WTC11 (cell line): Measurements from ENCODE around the gene NT5C. TPM values are rescaled to one million over a fixed set of nuclear protein-coding genes. Genes with fewer than 3 reads are reported as not detected.

Source experiments
- ATAC-seq: fragments of 200-7000 bp; cut with Tn5 transposase; 2 replicates; pipeline ENCODE4 v1.10.0; 2021; ENCODE audit warnings: mild to moderate bottlenecking, moderate library complexity
- CTCF ChIA-PET: fragments of 300-600 bp; sonication (Branson Sonifier 250); formaldehyde crosslinking; loops from one replicate; lab custom pipeline; 2021; ENCODE audit warnings: antibody characterized with exemption; lab: Charles Lee
- POLR2A ChIA-PET: fragments of 350-600 bp; sonication (Branson Sonifier 250); formaldehyde crosslinking; loops from one replicate; lab custom pipeline; 2021; ENCODE audit warnings: antibody characterized with exemption; lab: Charles Lee
- DNase-seq: peaks from one replicate; pipeline ENCODE4 v3.0.0; 2021; ENCODE audit warnings: low spot score
- H3K27ac Mint-ChIP-seq: 2 replicates; pipeline ENCODE4 v1.8.0; 2021; ENCODE audit warnings: mixed read lengths
- H3K27me3 Mint-ChIP-seq: 2 replicates; pipeline ENCODE4 v1.8.0; 2021; ENCODE audit warnings: low read depth, mild to moderate bottlenecking, moderate library complexity, mixed read lengths
- H3K36me3 Mint-ChIP-seq: 2 replicates; pipeline ENCODE4 v1.8.0; 2021; ENCODE audit warnings: mixed read lengths
- H3K4me1 Mint-ChIP-seq: 2 replicates; pipeline ENCODE4 v1.8.0; 2022; ENCODE audit warnings: mixed read lengths
- H3K4me3 Mint-ChIP-seq: 2 replicates; pipeline ENCODE4 v1.8.0; 2021; ENCODE audit warnings: mild to moderate bottlenecking, moderate library complexity, mixed read lengths
- H3K9me3 Mint-ChIP-seq: 2 replicates; pipeline ENCODE4 v1.8.0; 2021; ENCODE audit warnings: mixed read lengths
- CBFB ChIP-seq: sonication (generic); formaldehyde crosslinking; IDR thresholded peaks from 2 replicates; pipeline ENCODE4 v1.8.1; 2022; ENCODE audit warnings: mild to moderate bottlenecking, low read depth, missing genetic modification reagents
- ESRRA ChIP-seq: sonication (generic); formaldehyde crosslinking; IDR thresholded peaks from 2 replicates; pipeline ENCODE4 v1.8.1; 2022; ENCODE audit warnings: mild to moderate bottlenecking, missing genetic modification reagents, borderline replicate concordance
- FOXK1 ChIP-seq: sonication (generic); formaldehyde crosslinking; IDR thresholded peaks from 2 replicates; pipeline ENCODE4 v1.8.0; 2022; ENCODE audit warnings: mild to moderate bottlenecking, moderate library complexity, missing genetic modification reagents
- JAZF1 ChIP-seq: fragments of 250-450 bp; sonication (Bioruptor Pico); IDR thresholded peaks from 2 replicates; pipeline ENCODE4 v1.9.0; 2021; ENCODE audit warnings: moderate library complexity, mild to moderate bottlenecking, inconsistent platforms
- RELA ChIP-seq: sonication (generic); formaldehyde crosslinking; IDR thresholded peaks from 2 replicates; pipeline ENCODE4 v1.8.1; 2022; ENCODE audit warnings: missing genetic modification reagents, mild to moderate bottlenecking, borderline replicate concordance
- TCF7 ChIP-seq: sonication (generic); formaldehyde crosslinking; IDR thresholded peaks from 2 replicates; pipeline ENCODE4 v1.8.0; 2022; ENCODE audit warnings: mild to moderate bottlenecking, low read depth, missing genetic modification reagents, moderate library complexity
- TP53 ChIP-seq: sonication (generic); formaldehyde crosslinking; IDR thresholded peaks from 2 replicates; pipeline ENCODE4 v1.8.1; 2023; ENCODE audit warnings: mild to moderate bottlenecking, missing genetic modification reagents
- ZNF121 ChIP-seq: sonication (generic); formaldehyde crosslinking; IDR thresholded peaks from 2 replicates; pipeline ENCODE4 v1.8.0; 2023; ENCODE audit warnings: missing genetic modification reagents
- total RNA-seq: library from RNA; stranded (reverse); gene quantifications from 3 replicates; pipeline ENCODE4 v1.2.3, GENCODE V29; 2021
- TF ChIP-seq, protein P1 (sequence below): sonication (generic); formaldehyde crosslinking; IDR thresholded peaks from 2 replicates; pipeline ENCODE4 v1.8.0; 2023; ENCODE audit warnings: mild to moderate bottlenecking, missing genetic modification reagents
- TF ChIP-seq, protein P2 (sequence below): sonication (generic); formaldehyde crosslinking; IDR thresholded peaks from 2 replicates; pipeline ENCODE4 v1.8.0; 2022; ENCODE audit warnings: mild to moderate bottlenecking, missing genetic modification reagents
- TF ChIP-seq, protein P3 (sequence below): fragments of 250-450 bp; sonication (Bioruptor Pico); IDR thresholded peaks from 2 replicates; pipeline ENCODE4 v1.9.0; 2021; ENCODE audit warnings: mild to moderate bottlenecking
- TF ChIP-seq, protein P4 (sequence below): fragments of 250-450 bp; sonication (Bioruptor Pico); IDR thresholded peaks from 2 replicates; pipeline ENCODE4 v2.1.2; 2022; ENCODE audit warnings: mild to moderate bottlenecking, moderate library complexity

NT5C gene
- total RNA-seq, 1 experiment from 2014 or later, result 91.0 TPM

DNA sequence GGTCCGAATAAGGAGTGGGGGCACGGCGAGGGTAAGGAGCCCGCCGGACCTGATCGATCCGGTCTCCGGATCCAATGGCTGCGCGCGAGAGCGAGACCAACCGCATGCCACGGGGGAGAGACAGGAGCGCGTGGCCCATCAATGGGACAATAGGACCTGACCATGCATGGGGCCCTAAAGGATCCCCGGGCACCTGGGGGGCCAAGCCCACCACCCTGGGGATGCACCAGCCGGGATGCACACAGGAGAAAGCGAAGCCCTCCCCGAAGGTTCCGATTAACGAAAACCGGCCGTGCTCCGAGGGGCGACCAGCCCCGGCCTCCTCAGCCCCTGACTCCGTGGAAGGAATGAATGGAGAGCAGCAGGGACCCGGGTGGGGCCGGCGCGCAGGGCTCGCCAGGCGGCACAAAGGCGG, 22.2 kb upstream of the NT5C start (continued):
- TF ChIP-seq, protein P1, sequence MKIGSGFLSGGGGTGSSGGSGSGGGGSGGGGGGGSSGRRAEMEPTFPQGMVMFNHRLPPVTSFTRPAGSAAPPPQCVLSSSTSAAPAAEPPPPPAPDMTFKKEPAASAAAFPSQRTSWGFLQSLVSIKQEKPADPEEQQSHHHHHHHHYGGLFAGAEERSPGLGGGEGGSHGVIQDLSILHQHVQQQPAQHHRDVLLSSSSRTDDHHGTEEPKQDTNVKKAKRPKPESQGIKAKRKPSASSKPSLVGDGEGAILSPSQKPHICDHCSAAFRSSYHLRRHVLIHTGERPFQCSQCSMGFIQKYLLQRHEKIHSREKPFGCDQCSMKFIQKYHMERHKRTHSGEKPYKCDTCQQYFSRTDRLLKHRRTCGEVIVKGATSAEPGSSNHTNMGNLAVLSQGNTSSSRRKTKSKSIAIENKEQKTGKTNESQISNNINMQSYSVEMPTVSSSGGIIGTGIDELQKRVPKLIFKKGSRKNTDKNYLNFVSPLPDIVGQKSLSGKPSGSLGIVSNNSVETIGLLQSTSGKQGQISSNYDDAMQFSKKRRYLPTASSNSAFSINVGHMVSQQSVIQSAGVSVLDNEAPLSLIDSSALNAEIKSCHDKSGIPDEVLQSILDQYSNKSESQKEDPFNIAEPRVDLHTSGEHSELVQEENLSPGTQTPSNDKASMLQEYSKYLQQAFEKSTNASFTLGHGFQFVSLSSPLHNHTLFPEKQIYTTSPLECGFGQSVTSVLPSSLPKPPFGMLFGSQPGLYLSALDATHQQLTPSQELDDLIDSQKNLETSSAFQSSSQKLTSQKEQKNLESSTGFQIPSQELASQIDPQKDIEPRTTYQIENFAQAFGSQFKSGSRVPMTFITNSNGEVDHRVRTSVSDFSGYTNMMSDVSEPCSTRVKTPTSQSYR (CRISPR knock-in tag), result peak; percentile 45; the same call in 1 of the 2 replicates

DNA sequence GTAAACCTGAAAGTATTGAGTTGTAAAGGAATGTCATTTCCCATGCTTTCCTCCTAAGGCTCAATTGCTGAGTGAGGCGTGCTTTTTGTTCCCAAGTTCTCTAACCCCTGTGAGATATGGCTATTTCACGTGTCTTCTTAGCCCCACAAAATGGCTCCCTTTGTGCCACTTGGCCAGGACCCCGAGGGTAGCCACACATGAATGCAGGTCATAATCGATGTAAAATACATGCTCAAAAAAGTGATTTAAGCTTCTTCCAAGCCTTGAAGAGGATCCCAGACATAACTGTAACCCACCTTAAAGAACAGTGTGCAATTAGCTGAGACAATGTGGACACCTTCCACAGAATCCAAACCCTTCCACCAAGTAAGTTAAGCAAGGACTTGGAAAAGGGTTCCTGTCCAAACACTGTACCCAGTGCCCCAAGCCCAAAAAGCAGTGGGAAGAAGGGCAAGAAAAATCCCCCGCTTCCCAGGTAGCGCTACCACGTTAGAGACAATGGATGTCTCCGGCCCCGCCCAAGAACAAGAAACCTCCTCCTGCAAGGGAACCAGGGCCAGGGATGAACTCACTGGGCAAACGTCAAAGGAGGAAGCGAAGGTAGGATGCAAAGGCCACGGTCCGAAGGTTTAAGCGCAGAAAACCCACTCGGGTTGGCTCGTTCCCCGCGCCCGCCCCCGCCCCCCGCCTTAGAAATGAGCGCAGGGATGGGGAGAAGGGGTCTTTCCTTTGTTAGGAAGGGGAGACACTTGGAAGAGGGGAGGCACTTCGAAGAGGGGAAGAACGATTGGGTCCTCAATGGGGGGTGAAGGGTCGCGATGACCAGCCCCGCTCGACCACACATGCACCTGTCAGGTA, 21.6 kb upstream of the NT5C start:
- H3K4me3 Mint-ChIP-seq, result peak overlapping the region; percentile 97
- peak; percentile 47 for DNase-seq
- no peaks in the 10 kb centered on the region for H3K9me3 Mint-ChIP-seq
- CTCF ChIA-PET, result no interaction called here
- TF ChIP-seq CBFB (CRISPR knock-in tag), result no peak
- TF ChIP-seq, protein P2, sequence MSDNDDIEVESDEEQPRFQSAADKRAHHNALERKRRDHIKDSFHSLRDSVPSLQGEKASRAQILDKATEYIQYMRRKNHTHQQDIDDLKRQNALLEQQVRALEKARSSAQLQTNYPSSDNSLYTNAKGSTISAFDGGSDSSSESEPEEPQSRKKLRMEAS, result peak; percentile 42
- TF ChIP-seq ZNF121 (CRISPR knock-in tag), result peak; percentile 99
- TF ChIP-seq, protein P3, sequence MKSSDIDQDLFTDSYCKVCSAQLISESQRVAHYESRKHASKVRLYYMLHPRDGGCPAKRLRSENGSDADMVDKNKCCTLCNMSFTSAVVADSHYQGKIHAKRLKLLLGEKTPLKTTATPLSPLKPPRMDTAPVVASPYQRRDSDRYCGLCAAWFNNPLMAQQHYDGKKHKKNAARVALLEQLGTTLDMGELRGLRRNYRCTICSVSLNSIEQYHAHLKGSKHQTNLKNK (CRISPR knock-in tag), result 0 out of 2 replicates have a peak, but pooled peaks have one; percentile 5
- POLR2A ChIA-PET, result interaction anchor here (1.0 kb wide), 1 partner anchor 19 kb away, joined by 4 read pairs; no protein-coding TSS in a partner anchor
- peaks cover 45% of the 10 kb centered on the region for H3K4me1 Mint-ChIP-seq
- peak overlapping the region; percentile 90 for H3K27ac Mint-ChIP-seq
- peaks cover 18% of the 10 kb centered on the region for H3K36me3 Mint-ChIP-seq
- no peak for ATAC-seq
- peaks cover 3% of the 10 kb centered on the region; the same call in 1 of the 2 replicates for H3K27me3 Mint-ChIP-seq

DNA sequence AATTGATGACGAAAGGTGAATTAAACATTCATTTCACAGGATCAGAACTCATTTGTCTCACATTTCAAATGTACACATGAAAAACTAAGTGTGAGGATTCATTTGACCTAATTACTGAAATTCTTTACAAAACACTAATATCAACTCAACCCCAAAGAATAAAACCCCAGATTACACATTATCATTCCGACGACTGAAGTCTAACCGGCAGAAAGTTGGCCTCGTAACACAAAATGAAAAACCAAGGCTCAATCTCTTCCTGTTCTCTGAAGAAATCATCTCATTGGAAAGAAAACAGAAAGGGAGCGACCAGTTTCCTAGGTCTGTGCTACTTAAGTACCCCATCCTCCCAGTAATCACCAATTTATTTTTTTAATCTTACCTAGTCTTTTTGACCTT, 21.0 kb upstream of the NT5C start:
- no peak for DNase-seq
- peaks cover 24% of the 10 kb centered on the region for H3K36me3 Mint-ChIP-seq
- peaks cover 45% of the 10 kb centered on the region for H3K4me1 Mint-ChIP-seq
- no peaks in the 10 kb centered on the region for H3K9me3 Mint-ChIP-seq
- ChIA-PET CTCF (no interaction called here), POLR2A (interaction anchor here (1.0 kb wide), 1 partner anchor 19 kb away, joined by 4 read pairs; no protein-coding TSS in a partner anchor)
- TF ChIP-seq, protein P2, result no peak
- TF ChIP-seq, protein P4, sequence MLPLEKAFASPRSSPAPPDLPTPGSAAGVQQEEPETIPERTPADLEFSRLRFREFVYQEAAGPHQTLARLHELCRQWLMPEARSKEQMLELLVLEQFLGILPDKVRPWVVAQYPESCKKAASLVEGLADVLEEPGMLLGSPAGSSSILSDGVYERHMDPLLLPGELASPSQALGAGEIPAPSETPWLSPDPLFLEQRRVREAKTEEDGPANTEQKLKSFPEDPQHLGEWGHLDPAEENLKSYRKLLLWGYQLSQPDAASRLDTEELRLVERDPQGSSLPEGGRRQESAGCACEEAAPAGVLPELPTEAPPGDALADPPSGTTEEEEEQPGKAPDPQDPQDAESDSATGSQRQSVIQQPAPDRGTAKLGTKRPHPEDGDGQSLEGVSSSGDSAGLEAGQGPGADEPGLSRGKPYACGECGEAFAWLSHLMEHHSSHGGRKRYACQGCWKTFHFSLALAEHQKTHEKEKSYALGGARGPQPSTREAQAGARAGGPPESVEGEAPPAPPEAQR (CRISPR knock-in tag), result no peak
- TF ChIP-seq RELA (no peak), TP53 (CRISPR knock-in tag) (no peak), TCF7 (CRISPR knock-in tag) (no peak)
- H3K27ac Mint-ChIP-seq, result peak overlapping the region; percentile 90
- peaks cover 3% of the 10 kb centered on the region; the same call in 1 of the 2 replicates for H3K27me3 Mint-ChIP-seq
- no peak for ATAC-seq
- peak overlapping the region; percentile 97 for H3K4me3 Mint-ChIP-seq

DNA sequence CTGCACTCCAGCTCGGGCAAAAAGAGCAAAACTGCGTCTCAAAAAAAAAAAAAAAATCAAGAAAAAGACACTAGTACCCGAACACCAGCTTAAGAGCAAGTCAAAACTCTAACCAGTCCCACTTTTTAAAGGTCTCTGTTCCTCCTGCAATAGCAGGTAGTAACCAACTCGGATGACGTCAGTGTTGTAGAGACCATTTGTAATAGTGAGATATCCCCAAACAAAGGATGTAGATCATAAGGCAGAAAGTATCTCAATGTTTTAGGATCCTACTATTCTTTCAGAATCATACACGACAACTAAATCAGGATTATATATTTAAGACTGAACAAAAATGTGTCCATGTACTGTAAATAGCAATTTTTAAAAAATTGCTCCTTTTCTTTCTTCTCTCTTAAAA, 20.4 kb upstream of the NT5C start:
- Mint-ChIP-seq H3K36me3 (peaks cover 30% of the 10 kb centered on the region), H3K27me3 (peaks cover 3% of the 10 kb centered on the region; the same call in 1 of the 2 replicates), H3K9me3 (no peaks in the 10 kb centered on the region), H3K4me1 (peaks cover 43% of the 10 kb centered on the region), H3K27ac (peak overlapping the region; percentile 90), H3K4me3 (peak overlapping the region; percentile 97)
- ChIA-PET POLR2A (interaction anchor here (0.7 kb wide), 1 partner anchor 21 kb away, joined by 3 read pairs; no protein-coding TSS in a partner anchor), CTCF (interaction anchor here (1.5 kb wide), 1 partner anchor 21 kb away, joined by 3 read pairs; the partner anchor contains the start of gene NT5C)
- ATAC-seq (no peak), DNase-seq (no peak)
- TF ChIP-seq, protein P4 (CRISPR knock-in tag), result no peak
- no peak for TF ChIP-seq FOXK1
- no peak for TF ChIP-seq JAZF1 (CRISPR knock-in tag)
- TF ChIP-seq ESRRA, result no peak
